NOMO-1 (cell line): ENCODE data around the gene SLC39A3.

Experiments
- DNase-seq, 2 experiments: peaks; one replicate each; lab custom pipeline; 2025; ENCODE audit not compliant: unreplicated experiment in 2 of 2; lab: John Stamatoyannopoulos, UW

The SLC39A3 gene

GRCh38 chr19:2768365-2769132 is 28.7 kb upstream of the SLC39A3 start:
- DNase-seq: no peak

- no peak for DNase-seq
These were observed 27.9 kb upstream of the SLC39A3 start for GRCh38 chr19:2767688-2768087.

- no peak for DNase-seq
These were observed 27.0 kb upstream of the SLC39A3 start for GRCh38 chr19:2766594-2767372.

GRCh38 chr19:2765376-2765775 is 25.6 kb upstream of the SLC39A3 start:
- no peak for DNase-seq

GRCh38 chr19:2764945-2765344 is 25.1 kb upstream of the SLC39A3 start:
- DNase-seq: no peak

GRCh38 chr19:2763687-2764086 is 23.9 kb upstream of the SLC39A3 start:
- DNase-seq: no peak

GRCh38 chr19:2762783-2763496 is 23.1 kb upstream of the SLC39A3 start:
- DNase-seq: no peak

- DNase-seq: no peak
These were observed 22.3 kb upstream of the SLC39A3 start for GRCh38 chr19:2761876-2762782.

GRCh38 chr19:2761309-2761677 is 21.5 kb upstream of the SLC39A3 start:
- DNase-seq: no peak

- DNase-seq: no peak
These were observed 20.1 kb upstream of the SLC39A3 start for GRCh38 chr19:2759965-2760364.

GRCh38 chr19:2759362-2759761 is 19.5 kb upstream of the SLC39A3 start:
- no peak for DNase-seq

- no peak for DNase-seq
These were observed 18.9 kb upstream of the SLC39A3 start for GRCh38 chr19:2758601-2759313.

- no peak for DNase-seq
These were observed 17.4 kb upstream of the SLC39A3 start for GRCh38 chr19:2756921-2757881.

GRCh38 chr19:2756477-2756876 is 16.7 kb upstream of the SLC39A3 start:
- DNase-seq: no peak

- no peak for DNase-seq
These were observed 16.0 kb upstream of the SLC39A3 start for GRCh38 chr19:2755811-2756210.

- no peak for DNase-seq
These were observed 15.6 kb upstream of the SLC39A3 start for GRCh38 chr19:2755448-2755705.

GRCh38 chr19:2754659-2755447 is 15.0 kb upstream of the SLC39A3 start:
- no peak for DNase-seq

GRCh38 chr19:2751438-2751830 is 11.6 kb upstream of the SLC39A3 start:
- no peak for DNase-seq
